Measurements from ENCODE around the gene PCDHGB2.
A peak's percentile ranks its signal among the peaks of the same experiment; 100 is the strongest.
"Not testable (repeated sequence)": the region's sequence is repeated elsewhere in the genome, so short reads cannot be mapped to it uniquely, and the experiment has no call there.

PCDHGB2 gene

GRCh38 chr5:141403387-141403786 is 43.6 kb downstream of the PCDHGB2 start:
- DNase-seq (ENCODE audit: low spot score): no peak
- H3K9me3 Mint-ChIP-seq: peaks cover 14% of the 10 kb centered on the region
- no peak overlapping the region for H3K4me3 Mint-ChIP-seq
- H3K27me3 Mint-ChIP-seq (ENCODE audit: low read depth): peaks cover 49% of the 10 kb centered on the region
- no peak overlapping the region for H3K27ac Mint-ChIP-seq
- H3K4me1 Mint-ChIP-seq (ENCODE audit: low read depth): peaks cover 2% of the 10 kb centered on the region
- H3K36me3 Mint-ChIP-seq (ENCODE audit: low read depth): no peaks in the 10 kb centered on the region

- H3K27ac Mint-ChIP-seq: peak within 1 kb of the TSS; percentile 43
- peaks cover 11% of the 10 kb centered on the region for H3K9me3 Mint-ChIP-seq
Measured at GRCh38 chr5:141407790-141408505, 48.2 kb downstream of the PCDHGB2 start, which contains the start of gene PCDHGB6. Gene PCDHGB6, plus strand, starts transcription at chr5:141408021. Its CDS starts 182 bp downstream, at chr5:141408203.

GRCh38 chr5:141409598-141410306 is 50.0 kb downstream of the PCDHGB2 start:
- Mint-ChIP-seq H3K4me1 (ENCODE audit: low read depth) (peaks cover 13% of the 10 kb centered on the region), H3K9me3 (peaks cover 11% of the 10 kb centered on the region), H3K27ac (no peak overlapping the region), H3K27me3 (ENCODE audit: low read depth) (peaks cover 49% of the 10 kb centered on the region), H3K4me3 (no peak overlapping the region), H3K36me3 (ENCODE audit: low read depth) (peaks cover 8% of the 10 kb centered on the region)
- no peak for DNase-seq (ENCODE audit: low spot score)

More at GRCh38 chr5:141407790-141408505, 48.2 kb downstream of the PCDHGB2 start, which contains the start of gene PCDHGB6:
- not testable (repeated sequence) for H3K36me3 Mint-ChIP-seq (ENCODE audit: low read depth); H3K4me1 Mint-ChIP-seq (ENCODE audit: low read depth)
- Mint-ChIP-seq H3K27me3 (ENCODE audit: low read depth) (peaks cover 46% of the 10 kb centered on the region), H3K4me3 (peak within 1 kb of the TSS; percentile 71)
- DNase-seq (ENCODE audit: low spot score): peak; percentile 32

- peaks cover 13% of the 10 kb centered on the region for H3K4me1 Mint-ChIP-seq (ENCODE audit: low read depth)
- peaks cover 57% of the 10 kb centered on the region for H3K27me3 Mint-ChIP-seq (ENCODE audit: low read depth)
- H3K36me3 Mint-ChIP-seq (ENCODE audit: low read depth): peaks cover 8% of the 10 kb centered on the region
- no peak overlapping the region for H3K4me3 Mint-ChIP-seq
- no peak for DNase-seq (ENCODE audit: low spot score)
- H3K27ac Mint-ChIP-seq: no peak overlapping the region
- peaks cover 15% of the 10 kb centered on the region for H3K9me3 Mint-ChIP-seq
Measured at GRCh38 chr5:141411575-141411974, 51.8 kb downstream of the PCDHGB2 start.
